Parathyroid adenoma (tissue), 2 donors: ENCODE measurements around the gene DGCR2.
"Not testable (repeated sequence)": the region's sequence is repeated elsewhere in the genome, so short reads cannot be mapped to it uniquely, and the experiment has no call there.

Source experiments
- H2AFZ ChIP-seq: fragments of 300-600 bp; sonication (generic); one replicate; pipeline ENCODE4 v1.7.0; 2017; ENCODE audit warnings: antibody characterized with exemption, mild to moderate bottlenecking
- H3K27ac ChIP-seq: fragments of 300-600 bp; sonication (generic); one replicate; pipeline ENCODE4 v1.7.0; 2017
- H3K27me3 ChIP-seq: fragments of 300-600 bp; sonication (generic); one replicate; pipeline ENCODE4 v1.7.0; 2017; ENCODE audit warnings: low read length; ENCODE audit not compliant: control insufficient read depth, insufficient read depth
- H3K36me3 ChIP-seq: fragments of 300-600 bp; sonication (generic); one replicate; pipeline ENCODE4 v1.7.0; 2017; ENCODE audit warnings: low read length; ENCODE audit not compliant: control insufficient read depth, insufficient read depth
- H3K4me1 ChIP-seq: fragments of 300-600 bp; sonication (generic); one replicate; pipeline ENCODE4 v1.7.0; 2017; ENCODE audit warnings: control low read depth
- H3K4me2 ChIP-seq: fragments of 300-600 bp; sonication (generic); one replicate; pipeline ENCODE4 v1.7.0; 2017; ENCODE audit warnings: low read length
- H3K4me3 ChIP-seq: fragments of 300-600 bp; sonication (generic); one replicate; pipeline ENCODE4 v1.7.0; 2017; ENCODE audit warnings: low read depth, low read length
- H3K79me2 ChIP-seq: fragments of 300-600 bp; sonication (generic); one replicate; pipeline ENCODE4 v1.7.0; 2017; ENCODE audit warnings: control low read depth
- H3K9ac ChIP-seq: fragments of 300-600 bp; sonication (generic); one replicate; pipeline ENCODE4 v1.7.0; 2017; ENCODE audit warnings: mild to moderate bottlenecking
- H3K9me3 ChIP-seq: fragments of 300-600 bp; sonication (generic); one replicate; pipeline ENCODE4 v1.7.0; 2017; ENCODE audit warnings: low read length; ENCODE audit not compliant: control insufficient read depth
- CTCF ChIP-seq: fragments of 300-600 bp; sonication (generic); IDR thresholded peaks from one replicate; pipeline ENCODE4 v1.7.0; 2017; ENCODE audit warnings: antibody characterized with exemption, mild to moderate bottlenecking
- donor health status: primary hyperparathyroidism.

DGCR2 gene

DNA sequence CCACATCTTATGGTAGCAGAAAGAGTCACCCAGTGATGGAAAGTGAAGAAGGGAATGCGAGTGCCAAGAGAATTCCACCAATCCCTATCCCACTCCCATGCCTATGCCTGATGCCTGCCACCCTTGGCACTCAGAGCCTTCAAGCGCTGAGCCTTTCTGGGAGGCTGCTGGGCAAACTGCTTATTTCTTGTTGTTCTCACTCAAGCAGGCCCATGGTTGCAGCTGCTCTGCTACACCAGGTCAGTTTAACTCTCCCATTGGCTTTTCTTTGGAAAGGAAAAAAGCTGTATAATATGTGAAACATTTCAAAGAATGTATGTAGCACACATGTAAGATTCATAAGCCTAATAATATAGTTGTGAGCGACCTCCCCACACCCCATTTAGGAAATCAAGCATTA lies 41.4 kb downstream of the DGCR2 start:
- no peaks in the 10 kb centered on the region for H3K79me2 ChIP-seq
- H3K9me3 ChIP-seq = no peaks in the 10 kb centered on the region

DNA sequence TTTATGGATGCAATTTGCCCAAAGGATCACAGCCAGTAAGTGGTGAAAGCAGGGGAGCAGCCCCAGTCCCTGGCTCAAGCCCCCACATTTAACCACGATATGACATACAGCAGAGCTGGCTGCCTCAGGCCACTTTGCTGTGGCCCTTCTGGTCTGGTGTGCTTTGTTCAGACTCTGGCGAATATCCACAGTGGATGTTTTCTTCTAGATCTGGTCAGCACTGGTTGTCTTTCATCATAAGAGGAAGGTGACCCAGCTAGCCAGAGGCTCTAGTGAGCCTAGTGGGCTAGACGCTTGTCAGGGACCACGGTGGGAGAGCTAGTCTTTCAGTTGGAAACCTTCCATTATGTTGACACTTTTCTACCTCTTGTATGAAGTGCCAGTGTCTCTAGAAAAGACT lies 42.5 kb downstream of the DGCR2 start:
- Histone ChIP-seq H3K36me3 (no peaks in the 10 kb centered on the region), H3K4me3 (no peak overlapping the region), H3K4me1 (no peaks in the 10 kb centered on the region), H3K27ac (no peak overlapping the region), H3K4me2 (no peak overlapping the region), H3K9ac (no peak overlapping the region), H3K27me3 (no peaks in the 10 kb centered on the region), H3K79me2 (no peaks in the 10 kb centered on the region), H2AFZ (no peak overlapping the region), H3K9me3 (no peaks in the 10 kb centered on the region)
- TF ChIP-seq CTCF = no peak

More for the DNA sequence above, 41.4 kb downstream of the DGCR2 start:
- Histone ChIP-seq H3K4me3 (no peak overlapping the region), H2AFZ (no peak overlapping the region), H3K9ac (no peak overlapping the region), H3K4me2 (no peak overlapping the region), H3K27ac (no peak overlapping the region), H3K36me3 (no peaks in the 10 kb centered on the region), H3K4me1 (no peaks in the 10 kb centered on the region), H3K27me3 (no peaks in the 10 kb centered on the region)
- no peak for TF ChIP-seq CTCF

DNA sequence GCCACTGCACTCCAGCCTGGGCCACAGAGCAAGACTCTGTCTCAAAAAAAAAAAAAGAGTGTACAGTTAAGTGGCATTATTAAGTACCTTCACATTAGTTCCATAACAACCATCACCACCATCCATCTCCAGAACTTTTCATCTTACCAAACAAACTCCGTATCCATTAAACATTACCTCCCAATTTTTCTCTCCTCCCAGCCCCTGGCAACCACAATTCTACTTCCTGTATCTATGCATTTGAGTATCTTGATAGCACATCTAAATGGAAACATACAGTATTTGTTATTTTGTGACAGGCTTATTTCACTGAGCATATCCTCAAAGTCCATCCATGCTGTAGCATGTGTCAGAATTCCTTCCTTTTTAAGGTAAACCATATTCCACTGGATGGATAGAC lies 46.8 kb downstream of the DGCR2 start:
- H3K27ac ChIP-seq = no peak overlapping the region
- TF ChIP-seq CTCF = no peak
- H3K36me3 ChIP-seq = no peaks in the 10 kb centered on the region
- no peak overlapping the region for H3K9ac ChIP-seq
- no peak overlapping the region for H3K4me2 ChIP-seq
- no peaks in the 10 kb centered on the region for H3K9me3 ChIP-seq
- H3K79me2 ChIP-seq = peaks cover 10% of the 10 kb centered on the region
- no peaks in the 10 kb centered on the region for H3K27me3 ChIP-seq
- no peaks in the 10 kb centered on the region for H3K4me1 ChIP-seq
- no peak overlapping the region for H2AFZ ChIP-seq
- no peak overlapping the region for H3K4me3 ChIP-seq

DNA sequence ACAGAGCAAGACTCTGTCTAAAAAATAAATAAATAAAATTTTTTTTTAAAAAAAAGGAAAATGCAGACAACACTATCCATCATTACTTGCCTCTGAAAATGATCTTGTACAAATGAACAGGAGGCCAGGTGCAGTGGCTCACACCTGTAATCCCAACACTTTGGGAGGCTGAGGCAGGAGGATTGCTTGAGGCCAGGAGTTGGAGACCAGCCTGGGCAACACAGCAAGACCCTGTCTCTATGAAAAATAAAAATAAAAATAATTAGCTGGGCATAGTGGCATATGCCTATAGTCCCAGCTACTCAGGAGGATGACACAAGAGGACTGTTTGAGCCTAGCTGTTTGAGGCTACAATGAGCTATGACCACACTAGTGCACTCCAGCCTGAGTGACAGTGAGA lies 49.4 kb downstream of the DGCR2 start:
- H3K4me2 ChIP-seq, H3K27me3 ChIP-seq, H3K4me1 ChIP-seq, H2AFZ ChIP-seq, H3K27ac ChIP-seq, H3K9me3 ChIP-seq, H3K9ac ChIP-seq, H3K36me3 ChIP-seq, H3K4me3 ChIP-seq: not testable (repeated sequence)
- peaks cover 12% of the 10 kb centered on the region for H3K79me2 ChIP-seq

- no peaks in the 10 kb centered on the region for H3K4me1 ChIP-seq
- H3K4me3 ChIP-seq = no peak overlapping the region
- H3K4me2 ChIP-seq = no peak overlapping the region
- H3K27ac ChIP-seq = no peak overlapping the region
- peaks cover 12% of the 10 kb centered on the region for H3K79me2 ChIP-seq
- no peaks in the 10 kb centered on the region for H3K36me3 ChIP-seq
- H2AFZ ChIP-seq = no peak overlapping the region
- no peak overlapping the region for H3K9ac ChIP-seq
- no peak for TF ChIP-seq CTCF
- H3K27me3 ChIP-seq = no peaks in the 10 kb centered on the region
- no peaks in the 10 kb centered on the region for H3K9me3 ChIP-seq
These were observed 51.6 kb downstream of the DGCR2 start for GRCh38 chr22:19070397-19071169.
